ENCODE data around the gene SH2D3A. TPM values are rescaled to one million over a fixed set of nuclear protein-coding genes. Genes with fewer than 3 reads are reported as not detected.

SH2D3A gene
- polyA plus RNA-seq, 3 donors, result 0.11 TPM; not detected in 2

- Histone ChIP-seq H3K36me3 (replicated peaks in 1 of 2; ENCODE audit: control insufficient read depth in 1 of 2, insufficient read depth in 2 of 2, low read length in 2 of 2) (peaks cover 17 to 50% of the 10 kb centered on the region in 2 donors), H3K4me1 (ENCODE audit: control insufficient read depth in 1 of 2, insufficient read depth in 2 of 2, low read length in 2 of 2) (peaks cover 33 to 43% of the 10 kb centered on the region in 2 donors), H3K27ac (ENCODE audit: low read depth in 1 of 2, low read length in 2 of 2) (peak overlapping the region in 1 of 2 donors; percentile 59), H3K79me2 (ENCODE audit: insufficient read depth, low read length) (peaks cover 99% of the 10 kb centered on the region), H3K9me3 (replicated peaks in 1 of 2; ENCODE audit: control insufficient read depth in 1 of 2, insufficient read depth in 1 of 2, low read length in 2 of 2) (peaks cover 8 to 9% of the 10 kb centered on the region in 2 donors), H3K4me3 (replicated peaks in 1 of 3; ENCODE audit: low read depth in 2 of 3, low read length in 3 of 3) (no peak overlapping the region), H3K27me3 (ENCODE audit: control insufficient read depth in 2 of 2, insufficient read depth in 2 of 2, low read length in 2 of 2) (no peaks in the 10 kb centered on the region), H4K20me1 (ENCODE audit: insufficient read depth, low read length) (peaks cover 99% of the 10 kb centered on the region), H3K9ac (ENCODE audit: insufficient read depth, low read length, poor library complexity, severe bottlenecking) (no peak overlapping the region), H2AFZ (ENCODE audit: insufficient read depth, low read depth, low read length, poor library complexity, severe bottlenecking) (no peak overlapping the region), H3K4me2 (replicated peaks; ENCODE audit: extremely low read depth, low read length, poor library complexity, severe bottlenecking) (no peak overlapping the region)
- peak overlapping the region in 4 of 7 donors; percentile 37 to 82 (median 63) for H3K27ac Mint-ChIP-seq
- H3K27me3 Mint-ChIP-seq (ENCODE audit: low read depth in 3 of 3), result peaks cover 0 to 2% (median 0%) of the 10 kb centered on the region in 3 donors
- WGBS (ENCODE audit: insufficient coverage), result 96% methylated on average over 8 of the region's 13 CpGs
- H3K36me3 Mint-ChIP-seq, result peaks cover 44 to 67% of the 10 kb centered on the region in 2 donors
- TF ChIP-seq CTCF (IDR thresholded peaks at IDR 0.05), result no peak
- intact Hi-C loops (cut with micrococcal nuclease), result no loop called here
- H3K4me1 Mint-ChIP-seq, result peaks cover 59% of the 10 kb centered on the region
- H3K9me3 Mint-ChIP-seq, result peaks cover 4 to 11% (median 7%) of the 10 kb centered on the region in 7 donors
- no peak overlapping the region for H3K4me3 Mint-ChIP-seq
- DNase-seq, result peak in 1 of 3 donors; percentile 16
These were observed 27.6 kb upstream of the SH2D3A start for GRCh38 chr19:6794686-6795431.

- peaks cover 100% of the 10 kb centered on the region for H4K20me1 ChIP-seq (ENCODE audit: insufficient read depth, low read length)
- Mint-ChIP-seq H3K27ac (peak overlapping the region in 2 of 7 donors; percentile 42 to 44), H3K4me3 (no peak overlapping the region), H3K9me3 (peaks cover 4 to 11% (median 7%) of the 10 kb centered on the region in 7 donors), H3K4me1 (peaks cover 50% of the 10 kb centered on the region), H3K27me3 (ENCODE audit: low read depth in 3 of 3) (peaks cover 0 to 2% (median 0%) of the 10 kb centered on the region in 3 donors), H3K36me3 (peaks cover 46 to 67% of the 10 kb centered on the region in 2 donors)
- intact Hi-C loops (cut with micrococcal nuclease), result no loop called here
- no peak overlapping the region for H2AFZ ChIP-seq (ENCODE audit: insufficient read depth, low read depth, low read length, poor library complexity, severe bottlenecking)
- WGBS (ENCODE audit: insufficient coverage), result 83% methylated on average over 1 of the region's 5 CpGs
- DNase-seq, result no peak
- no peaks in the 10 kb centered on the region for H3K27me3 ChIP-seq (ENCODE audit: control insufficient read depth in 2 of 2, insufficient read depth in 2 of 2, low read length in 2 of 2)
- H3K4me3 ChIP-seq (replicated peaks in 1 of 3; ENCODE audit: low read depth in 2 of 3, low read length in 3 of 3), result no peak overlapping the region
- H3K9ac ChIP-seq (ENCODE audit: insufficient read depth, low read length, poor library complexity, severe bottlenecking), result no peak overlapping the region
- TF ChIP-seq CTCF (IDR thresholded peaks at IDR 0.05), result no peak
- no peak overlapping the region for H3K4me2 ChIP-seq (replicated peaks; ENCODE audit: extremely low read depth, low read length, poor library complexity, severe bottlenecking)
- H3K79me2 ChIP-seq (ENCODE audit: insufficient read depth, low read length), result peaks cover 100% of the 10 kb centered on the region
- H3K9me3 ChIP-seq (replicated peaks in 1 of 2; ENCODE audit: control insufficient read depth in 1 of 2, insufficient read depth in 1 of 2, low read length in 2 of 2), result peaks cover 8 to 9% of the 10 kb centered on the region in 2 donors
- peaks cover 20 to 58% of the 10 kb centered on the region in 2 donors for H3K36me3 ChIP-seq (replicated peaks in 1 of 2; ENCODE audit: control insufficient read depth in 1 of 2, insufficient read depth in 2 of 2, low read length in 2 of 2)
- H3K4me1 ChIP-seq (ENCODE audit: control insufficient read depth in 1 of 2, insufficient read depth in 2 of 2, low read length in 2 of 2), result peaks cover 28 to 34% of the 10 kb centered on the region in 2 donors
- H3K27ac ChIP-seq (ENCODE audit: low read depth in 1 of 2, low read length in 2 of 2), result peak overlapping the region in 1 of 2 donors; percentile 59
These were observed 26.7 kb upstream of the SH2D3A start for GRCh38 chr19:6793973-6794372.

Measured in CD14-positive monocyte (primary cell).